Pancreas (tissue), 10 donors: ENCODE measurements around the gene SRP19. TPM values are rescaled to one million over a fixed set of nuclear protein-coding genes. Genes with fewer than 3 reads are reported as not detected.

ENCODE experiments used
- ATAC-seq, 4 donors: fragments of 200-7000 bp; cut with Tn5 transposase; one replicate each; pipeline versions ENCODE4 v1.8.0 to v1.9.1; 2020; ENCODE audit warnings: mild to moderate bottlenecking in 4 of 4, moderate library complexity in 4 of 4
- DNase-seq, 6 donors: peaks; one replicate each; pipeline ENCODE4 v3.0.0-alpha.2; 2020
- FAIRE-seq: peaks from 2 replicates; lab custom pipeline; 2012; peaks lifted over from hg19 to GRCh38; lab: Jason Lieb, UNC
- H3K27ac ChIP-seq, 4 donors: fragments of 200-600 bp; sonication (generic); 1 replicate in 3 of 4; 2 replicates in 1 of 4; pipeline versions ENCODE4 v1.5.0 to v1.8.0; 2020
- H3K27me3 ChIP-seq, 4 donors: fragments of 200-600 bp; one replicate each; pipeline ENCODE4 v1.8.0; 2021
- H3K36me3 ChIP-seq, 3 donors: fragments of 200-600 bp; sonication (generic) in 1 of 3; one replicate each; pipeline versions ENCODE4 v1.5.0 to v1.8.0; 2020 to 2021
- H3K4me1 ChIP-seq, 3 donors: fragments of 200-600 bp; one replicate each; pipeline ENCODE4 v1.8.0; 2021
- H3K4me3 ChIP-seq, 4 donors: fragments of 200-600 bp; sonication (generic) in 2 of 4; one replicate each; pipeline versions ENCODE4 v1.5.0 to v1.8.0; 2020 to 2021
- H3K9me3 ChIP-seq, 4 donors: fragments of 200-600 bp; one replicate each; pipeline ENCODE4 v1.8.0; 2021
- CTCF ChIP-seq, 4 donors: fragments of 200-600 bp; sonication (generic) in 3 of 4; IDR thresholded peaks; one replicate each; pipeline versions ENCODE4 v1.5.0 to v1.8.0; 2021; ENCODE audit warnings: antibody characterized with exemption in 4 of 4
- WGBS, 2 donors: extraction: QIAGEN DNeasy Blood & Tissue Kit; methylation state at CpG; one replicate each; pipeline ENCODE4 v1.1.7; 2013; 5-methylcytosine and 5-hydroxymethylcytosine counted together
- intact Hi-C, 3 donors: fragments of 100-400 bp; cut with DNase I; formaldehyde crosslinking; loops; one replicate each; pipeline versions ENCODE4 v1.11.1 to v1.14.2; 2022
- polyA plus RNA-seq, 2 donors: library from polyadenylated mRNA; stranded (reverse); fragments of 200-250 nt; gene quantifications; one replicate each; pipeline ENCODE4 v1.2.3, GENCODE V29; 2013
- total RNA-seq, 6 donors: library from RNA; stranded (reverse); fragmentation: NEBNext Ultra II Directional in 4 of 6; extraction: Animal tissue kit (Norgen Biotek cat#: 25700) in 4 of 6; gene quantifications; one replicate each; pipeline versions ENCODE4 v1.2.1 to v1.2.4, GENCODE V29; 2021 to 2023
- donor health status: healthy with polysubstance abuse.
- donor health status: DM: no; HTN: no; CAD: no; lungs with moderate emphysema.
- donor health status: DM: no; HTN: no; CAD: no.
- donor health status: control.
- donor health status: control.
- donor health status: Bipolar disorder and iron deficiency.
- donor health status: DM: yes; HTN: yes; CAD: no.
- donor health status: DM: no; HTN: no; CAD: no.
- donor health status: DM: no; HTN: no; CAD: no.
- donor health status: DM: yes; HTN: yes; CAD: no.

The SRP19 gene
- total and polyA plus RNA-seq, 8 donors: 12.4 to 72.4 (median 22.1) TPM

GRCh38 chr5:112865128-112865527 is 4.0 kb downstream of the SRP19 start:
- ATAC-seq (no peak), FAIRE-seq (no peak), DNase-seq (no peak)
- Histone ChIP-seq H3K4me3 (no peak overlapping the region), H3K27ac (no peak overlapping the region), H3K36me3 (peaks cover 0 to 38% (median 8%) of the 10 kb centered on the region in 3 donors), H3K27me3 (no peaks in the 10 kb centered on the region), H3K4me1 (peaks cover 3 to 26% (median 13%) of the 10 kb centered on the region in 3 donors), H3K9me3 (no peaks in the 10 kb centered on the region)
- intact Hi-C loops: no loop called here
- WGBS, 2 donors: 87 to 88% methylated on average over 3 of the region's 3 CpGs
- no peak for TF ChIP-seq CTCF (IDR thresholded peaks at IDR 0.05)

GRCh38 chr5:112866739-112867138 is 5.7 kb downstream of the SRP19 start:
- 72 to 88% methylated on average over 2 of the region's 2 CpGs for WGBS, 2 donors
- no peak overlapping the region for H3K27ac ChIP-seq
- ATAC-seq: no peak
- peaks cover 3 to 23% (median 13%) of the 10 kb centered on the region in 3 donors for H3K4me1 ChIP-seq
- no peaks in the 10 kb centered on the region for H3K9me3 ChIP-seq
- peaks cover 0 to 38% (median 8%) of the 10 kb centered on the region in 3 donors for H3K36me3 ChIP-seq
- no peak for DNase-seq
- no peak for TF ChIP-seq CTCF (IDR thresholded peaks at IDR 0.05)
- FAIRE-seq: no peak
- intact Hi-C loops: no loop called here
- H3K4me3 ChIP-seq: no peak overlapping the region
- no peaks in the 10 kb centered on the region for H3K27me3 ChIP-seq

GRCh38 chr5:112867411-112867810 is 6.3 kb downstream of the SRP19 start:
- intact Hi-C loops: no loop called here
- ATAC-seq (no peak), FAIRE-seq (no peak), DNase-seq (no peak)
- H3K36me3 ChIP-seq: peaks cover 0 to 38% (median 8%) of the 10 kb centered on the region in 3 donors
- no peak overlapping the region for H3K4me3 ChIP-seq
- no peak overlapping the region for H3K27ac ChIP-seq
- no peaks in the 10 kb centered on the region for H3K27me3 ChIP-seq
- H3K9me3 ChIP-seq: no peaks in the 10 kb centered on the region
- TF ChIP-seq CTCF (IDR thresholded peaks at IDR 0.05): no peak
- WGBS, 2 donors: 84 to 92% methylated on average over 5 of the region's 5 CpGs
- peaks cover 3 to 20% (median 13%) of the 10 kb centered on the region in 3 donors for H3K4me1 ChIP-seq

- TF ChIP-seq CTCF (IDR thresholded peaks at IDR 0.05): no peak
- FAIRE-seq: no peak
- no peak overlapping the region for H3K27ac ChIP-seq
- H3K4me1 ChIP-seq: no peaks in the 10 kb centered on the region
- no peak for DNase-seq
- intact Hi-C loops: no loop called here
- ATAC-seq: no peak
- 93 to 96% methylated on average over 3 of the region's 3 CpGs for WGBS, 2 donors
- H3K36me3 ChIP-seq: peaks cover 0 to 34% (median 3%) of the 10 kb centered on the region in 3 donors
- no peaks in the 10 kb centered on the region for H3K9me3 ChIP-seq
- no peak overlapping the region for H3K4me3 ChIP-seq
- H3K27me3 ChIP-seq: no peaks in the 10 kb centered on the region
Observed at GRCh38 chr5:112869948-112870347, 8.9 kb downstream of the SRP19 start.

GRCh38 chr5:112870966-112871365 is 9.9 kb downstream of the SRP19 start:
- H3K36me3 ChIP-seq: peaks cover 0 to 24% (median 0%) of the 10 kb centered on the region in 3 donors
- H3K4me3 ChIP-seq: no peak overlapping the region
- H3K4me1 ChIP-seq: no peaks in the 10 kb centered on the region
- WGBS, 2 donors: 61 to 83% methylated on average over 3 of the region's 3 CpGs
- no peak for TF ChIP-seq CTCF (IDR thresholded peaks at IDR 0.05)
- FAIRE-seq (no peak), ATAC-seq (no peak), DNase-seq (no peak)
- intact Hi-C loops: no loop called here
- H3K27me3 ChIP-seq: no peaks in the 10 kb centered on the region
- no peak overlapping the region for H3K27ac ChIP-seq
- H3K9me3 ChIP-seq: no peaks in the 10 kb centered on the region
